GM21526 (cell line): Measurements from ENCODE around the gene STRN.
"Not testable (repeated sequence)": the region's sequence is repeated elsewhere in the genome, so short reads cannot be mapped to it uniquely, and the experiment has no call there.

ENCODE experiments used
- ATAC-seq: cut with Tn5 transposase; IDR thresholded peaks from one replicate; pipeline ENCODE4 v1.9.1; 2021; ENCODE audit warnings: moderate library complexity; ENCODE audit not compliant: unreplicated experiment, low FRiP score

Gene STRN

DNA sequence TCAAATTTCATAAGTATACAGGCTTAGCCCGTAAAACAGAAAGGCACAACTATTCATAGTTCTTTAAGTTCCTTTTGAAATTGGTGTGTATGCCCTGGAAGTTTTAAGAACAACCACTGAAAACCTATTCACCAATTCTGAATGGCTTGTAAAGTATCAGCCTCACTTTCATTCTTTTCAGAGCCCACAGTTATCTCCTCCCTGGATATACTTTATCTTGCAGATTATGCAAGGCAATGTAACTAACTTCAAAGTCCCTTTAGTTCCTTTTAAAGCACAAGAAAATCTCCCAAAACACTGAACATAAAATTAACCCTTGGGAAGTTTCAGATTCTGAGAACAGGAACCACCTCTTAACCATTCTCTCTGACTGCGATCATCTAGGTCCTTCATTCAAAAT, 1.1 kb downstream of the STRN start:
- ATAC-seq, result no peak

GRCh38 chr2:36964496-36965058, 1.8 kb downstream of the STRN start:
- ATAC-seq, result no peak

GRCh38 chr2:36963734-36964133, 2.6 kb downstream of the STRN start:
- no peak for ATAC-seq

DNA sequence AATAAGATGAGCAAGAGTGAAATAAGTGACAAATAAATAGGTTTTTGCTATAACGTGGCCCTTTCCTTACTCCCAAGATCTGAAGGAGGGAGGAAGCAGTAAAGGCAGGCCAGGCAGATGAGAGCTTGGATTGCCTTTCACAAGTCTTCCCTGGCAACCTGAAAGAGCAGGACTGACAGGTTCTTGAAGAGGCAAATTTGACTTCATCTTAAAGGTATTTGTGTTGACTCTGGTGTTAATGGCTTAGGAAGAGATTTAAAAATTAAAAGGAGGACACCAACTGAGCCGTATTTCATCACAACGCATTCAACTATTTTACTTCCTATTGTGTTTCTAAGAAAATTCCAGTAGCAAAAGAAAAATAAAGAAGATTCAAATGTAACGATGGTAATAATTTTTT, 3.2 kb downstream of the STRN start:
- ATAC-seq, result no peak

DNA sequence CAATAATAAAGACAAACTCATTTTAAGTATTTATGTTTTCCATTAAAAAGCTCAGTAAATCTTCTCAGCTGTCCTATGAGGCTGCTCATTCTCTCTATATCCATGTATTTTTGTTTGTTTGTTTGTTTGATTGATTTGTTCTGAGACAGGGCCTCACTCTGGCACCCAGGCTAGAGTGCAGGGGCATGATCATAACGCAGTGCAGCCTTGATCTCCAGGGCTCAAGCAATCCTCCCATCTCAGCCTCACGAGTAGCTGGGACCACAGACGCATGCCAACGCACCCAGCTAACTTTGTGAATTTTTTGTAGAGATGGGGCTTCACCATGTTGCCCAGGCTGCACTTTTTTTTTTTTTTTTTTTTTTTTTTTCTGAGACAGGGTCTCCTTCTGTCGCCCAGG, 5.6 kb downstream of the STRN start:
- no peak for ATAC-seq

DNA sequence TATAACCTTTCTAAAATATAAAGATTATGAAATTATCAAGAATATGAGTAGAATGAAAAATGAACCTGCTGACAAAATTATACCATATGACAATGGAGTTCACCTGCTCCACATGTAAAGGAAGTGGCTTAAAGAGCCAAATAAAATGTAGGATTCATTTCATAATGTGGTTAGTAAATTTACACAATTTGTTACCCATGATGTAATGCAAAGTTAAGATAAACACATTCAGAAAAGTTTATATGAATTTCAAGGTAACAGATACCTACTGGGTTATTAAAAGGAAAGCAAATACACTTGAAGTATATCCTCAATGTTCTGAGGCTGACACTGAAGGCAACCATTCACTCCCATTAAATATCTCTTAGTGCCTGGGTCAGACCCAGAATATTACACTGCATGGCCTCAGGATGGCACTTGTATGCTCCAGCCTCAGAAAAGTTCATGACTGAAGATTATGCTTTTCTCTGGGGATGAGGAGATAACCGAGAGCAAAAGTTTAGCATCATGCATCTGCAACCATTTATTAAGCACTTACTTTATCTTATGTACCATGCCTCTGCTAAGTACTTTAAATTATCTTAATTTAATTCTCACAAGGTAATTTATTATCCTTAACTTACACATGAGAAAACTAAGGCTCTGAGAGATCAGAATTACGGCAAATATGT, 6.2 kb downstream of the STRN start:
- ATAC-seq, result no peak

DNA sequence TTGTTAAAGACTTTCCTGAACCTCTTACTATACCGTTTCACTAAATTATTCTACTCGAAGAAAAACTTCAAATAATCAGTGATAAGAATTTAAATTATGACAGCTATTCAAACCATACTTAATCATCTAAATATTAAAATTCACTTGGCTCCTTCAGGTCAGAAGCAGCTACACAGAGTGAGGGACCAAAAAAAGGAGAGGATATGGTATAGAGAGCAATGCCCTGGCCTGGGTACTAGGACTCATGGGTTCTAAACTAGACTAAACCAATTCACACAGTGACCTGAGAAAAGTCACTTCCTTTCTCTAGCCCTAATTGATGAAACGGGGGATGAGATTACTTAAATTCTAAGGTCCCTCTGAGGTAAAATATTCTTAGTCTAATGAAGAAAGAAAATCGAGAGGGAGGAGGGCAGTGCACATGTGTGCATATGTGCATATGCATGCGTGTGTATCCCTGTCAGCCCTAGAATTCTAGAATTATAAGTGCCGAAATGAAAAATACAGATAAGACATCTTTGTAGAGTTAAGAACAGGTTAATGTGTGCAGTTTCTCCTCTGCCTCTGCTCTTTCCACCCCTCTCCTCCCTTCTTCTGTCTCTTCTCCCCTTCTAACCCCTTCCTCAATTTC, 11.2 kb downstream of the STRN start:
- ATAC-seq, result no peak

GRCh38 chr2:36952748-36953197, 13.6 kb downstream of the STRN start:
- ATAC-seq, result no peak

DNA sequence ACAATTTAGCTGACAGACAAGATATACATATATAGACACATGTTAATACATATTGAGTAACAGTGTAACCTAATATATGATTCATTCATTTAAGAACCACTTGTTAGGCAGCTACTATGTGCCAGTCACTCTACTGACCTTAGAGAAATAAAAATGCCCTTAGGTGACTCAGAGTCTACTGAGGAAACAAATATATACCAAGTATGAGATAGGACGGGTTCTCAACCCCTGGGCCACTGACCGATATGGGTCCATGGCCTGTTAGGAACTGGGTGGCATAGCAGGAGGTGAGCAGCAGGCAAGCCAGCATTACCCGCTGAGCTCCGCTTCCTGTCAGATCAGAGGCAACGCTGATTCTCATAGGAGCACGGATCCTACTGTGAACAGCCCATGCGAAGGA, 14.8 kb downstream of the STRN start:
- ATAC-seq, result no peak

DNA sequence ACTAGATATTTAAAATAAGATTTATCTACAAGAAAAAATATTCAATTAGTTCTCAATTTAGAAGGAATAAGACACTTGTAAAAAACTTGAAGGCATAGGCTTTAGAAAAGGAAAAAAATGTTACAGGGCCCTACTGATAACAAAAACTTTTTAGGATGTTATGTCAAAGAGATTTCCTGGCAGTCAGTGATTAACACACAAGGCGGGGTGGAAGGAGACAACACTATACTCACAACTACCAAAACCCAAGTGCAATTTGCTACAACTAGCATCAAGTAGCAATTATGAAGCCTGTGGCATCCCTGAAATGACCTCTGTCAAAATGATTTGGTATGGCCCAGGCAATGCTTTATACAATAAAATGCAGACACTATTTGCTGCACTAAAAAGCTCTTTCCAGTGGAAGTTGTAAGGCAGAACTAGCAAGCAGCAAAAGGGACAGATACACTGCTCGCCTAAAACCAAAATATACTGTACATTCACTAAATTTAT, 15.3 kb downstream of the STRN start:
- no peak for ATAC-seq

GRCh38 chr2:36949845-36950244, 16.5 kb downstream of the STRN start:
- no peak for ATAC-seq

DNA sequence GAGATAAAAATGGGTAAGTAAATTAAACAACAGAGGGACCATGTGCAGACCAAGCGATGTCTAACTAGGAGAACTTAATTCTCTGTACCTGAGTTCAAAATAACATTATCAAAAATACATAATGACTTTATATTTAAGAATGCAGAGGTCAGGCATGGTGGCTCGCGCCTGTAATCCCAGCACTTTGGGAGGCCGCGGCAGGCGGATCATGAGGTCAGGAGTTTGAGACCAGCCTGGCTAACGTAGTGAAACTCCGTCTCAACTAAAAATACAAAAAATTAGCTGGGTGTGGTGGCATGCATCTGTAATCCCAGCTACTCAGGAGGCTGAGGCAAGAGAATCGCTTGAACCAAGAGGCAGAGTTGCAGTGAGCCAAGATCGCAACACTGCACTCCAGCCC, 21.1 kb downstream of the STRN start:
- ATAC-seq, result not testable (repeated sequence)

GRCh38 chr2:36941867-36942266, 24.5 kb downstream of the STRN start:
- no peak for ATAC-seq

GRCh38 chr2:36936526-36936925, 29.8 kb downstream of the STRN start:
- not testable (repeated sequence) for ATAC-seq

GRCh38 chr2:36931688-36932087, 34.6 kb downstream of the STRN start:
- not testable (repeated sequence) for ATAC-seq

DNA sequence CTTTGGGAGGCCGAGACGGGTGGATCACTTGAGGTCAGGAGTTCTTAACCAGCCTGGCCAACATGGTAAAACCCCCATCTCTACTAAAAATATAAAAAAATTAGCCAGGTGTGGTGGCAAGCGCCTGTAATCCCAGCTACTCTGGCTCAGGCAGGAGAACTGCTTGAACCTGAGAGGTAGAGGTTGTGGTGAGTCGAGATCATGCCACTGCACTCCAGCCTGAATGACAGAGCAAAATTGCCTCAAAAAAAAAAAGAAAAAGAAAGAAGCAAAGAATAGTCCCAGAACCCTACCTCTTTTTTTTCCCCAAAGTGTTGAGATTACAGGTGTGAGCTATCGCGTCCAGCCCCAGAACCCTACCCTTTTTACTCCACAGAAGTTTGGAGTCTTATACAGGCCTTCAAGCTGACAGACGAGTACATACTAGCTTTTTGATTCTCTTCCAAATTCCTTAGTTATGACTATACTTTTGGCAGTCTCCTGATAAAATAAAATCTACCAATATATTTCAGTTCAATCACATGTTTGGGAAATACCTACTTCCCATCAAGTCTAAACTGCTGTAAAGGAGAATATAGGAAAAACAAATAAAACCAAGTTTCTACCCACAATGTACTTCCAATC, 35.4 kb downstream of the STRN start:
- ATAC-seq, result not testable (repeated sequence)

GRCh38 chr2:36926175-36927132, 39.9 kb downstream of the STRN start:
- not testable (repeated sequence) for ATAC-seq

DNA sequence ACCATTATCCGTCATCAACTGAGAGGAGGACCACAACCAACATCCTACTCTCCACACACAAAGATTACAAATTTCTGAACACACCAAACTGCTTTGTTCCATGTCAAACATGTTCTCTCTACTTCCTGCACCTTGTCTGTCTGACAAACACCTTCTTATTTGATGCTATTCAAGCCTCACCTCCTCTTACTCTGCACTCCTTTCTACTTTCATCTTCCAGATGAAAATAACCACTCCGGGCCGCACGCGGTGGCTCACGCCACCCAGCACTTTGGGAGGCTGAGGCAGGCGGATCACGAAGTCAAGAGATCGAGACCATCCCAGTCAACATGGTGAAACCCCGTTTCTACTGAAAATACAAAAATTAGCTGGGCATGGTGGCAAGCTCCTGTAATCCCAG, 43.7 kb downstream of the STRN start:
- ATAC-seq, result not testable (repeated sequence)

GRCh38 chr2:36921984-36922383, 44.4 kb downstream of the STRN start:
- ATAC-seq, result no peak
